SK-N-MC (cell line): ENCODE measurements around the gene MUC3A.

Experiments
- EZH2 ChIP-seq: fragments of 200-600 bp; sonication (generic); IDR thresholded peaks from one replicate; pipeline ENCODE4 v1.6.1; 2017; ENCODE audit warnings: antibody characterized with exemption
- POLR2AphosphoS5 ChIP-seq: IDR thresholded peaks from 2 replicates; pipeline ENCODE4 v1.6.1; 2012; ENCODE audit warnings: mild to moderate bottlenecking, low read depth, low read length, borderline replicate concordance

GRCh38 chr7:100967292-100967863 lies 18.0 kb downstream of the MUC3A start:
- no peak for TF ChIP-seq POLR2AphosphoS5
- TF ChIP-seq EZH2 = no peak
